Effector CD4-positive, alpha-beta T cell (primary cell): ENCODE data around the gene IPCEF1.
"Not testable (repeated sequence)": the region's sequence is repeated elsewhere in the genome, so short reads cannot be mapped to it uniquely, and the experiment has no call there.

ENCODE experiments used
- DNase-seq: peaks from one replicate; pipeline ENCODE4 v3.0.0-alpha.2; 2020

The IPCEF1 gene

DNA sequence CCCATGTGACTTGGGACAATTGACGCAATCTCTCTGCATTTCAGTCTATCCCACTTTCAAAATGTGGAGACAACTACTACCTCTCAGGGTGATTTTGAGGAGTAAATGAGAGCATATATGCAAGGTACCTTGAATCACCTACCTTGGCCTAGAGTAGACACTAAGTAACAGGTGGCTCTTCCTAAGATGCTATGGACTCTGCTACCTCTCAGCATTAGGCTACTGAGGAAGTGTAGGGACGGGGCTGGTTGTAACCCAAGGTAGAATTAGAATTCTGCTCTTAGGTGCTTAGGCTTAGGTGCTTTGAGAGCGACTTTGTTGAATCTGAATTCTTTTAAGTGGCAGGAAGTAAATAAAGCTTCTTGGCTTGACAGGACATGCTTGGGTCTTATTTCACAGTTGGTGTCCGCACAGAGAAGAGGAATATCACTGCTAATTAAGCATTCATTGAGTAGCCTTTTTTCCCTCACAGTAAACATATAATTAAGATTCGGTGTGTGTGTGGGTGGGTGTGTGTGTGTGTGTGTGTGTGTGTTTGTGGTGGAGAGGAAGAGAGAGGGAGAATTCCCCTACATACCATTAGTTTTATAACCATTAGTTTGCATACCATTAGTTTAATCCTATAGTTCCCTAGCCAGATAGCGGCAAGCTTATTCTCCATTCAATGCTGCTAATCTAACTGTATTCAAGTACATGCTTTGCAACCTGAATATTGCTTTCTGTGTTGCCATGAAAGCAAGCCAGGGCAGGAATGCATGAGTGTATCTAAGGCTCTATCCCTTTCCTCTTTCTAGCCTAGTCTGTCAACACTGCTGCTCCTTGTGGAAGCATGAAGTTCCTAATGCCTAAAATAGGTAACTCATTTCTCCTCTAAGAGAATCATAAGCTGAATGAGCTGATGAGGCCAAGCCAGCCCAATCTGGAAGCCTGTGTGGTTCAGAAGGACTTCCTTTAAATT, 112.5 kb downstream of the IPCEF1 start:
- no peak for DNase-seq

GRCh38 chr6:154242617-154243357, 113.8 kb downstream of the IPCEF1 start:
- no peak for DNase-seq

DNA sequence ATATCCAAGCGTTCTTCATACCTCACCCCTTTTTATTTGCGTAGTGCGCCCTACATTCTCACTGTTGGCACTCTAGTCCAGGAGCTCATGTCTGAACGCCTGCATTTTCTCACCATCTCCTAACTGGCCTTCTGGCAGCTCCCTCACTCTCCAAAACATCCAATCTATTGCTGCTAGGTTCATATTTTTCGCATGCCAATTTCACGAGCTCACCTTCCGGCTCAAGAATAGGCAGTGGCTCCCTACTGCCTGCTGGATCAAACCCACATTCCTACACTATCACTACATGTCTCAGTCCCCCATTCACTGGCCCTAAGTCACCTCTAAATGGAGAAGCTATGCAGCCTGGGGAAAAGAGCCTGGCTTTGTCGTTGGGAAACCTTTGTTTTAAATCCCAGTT, 115.0 kb downstream of the IPCEF1 start:
- no peak for DNase-seq

GRCh38 chr6:154241061-154241460, 115.5 kb downstream of the IPCEF1 start:
- not testable (repeated sequence) for DNase-seq

GRCh38 chr6:154239392-154239791, 117.2 kb downstream of the IPCEF1 start:
- DNase-seq = no peak

GRCh38 chr6:154238831-154239230, 117.8 kb downstream of the IPCEF1 start:
- DNase-seq = no peak

GRCh38 chr6:154236646-154237301, 119.8 kb downstream of the IPCEF1 start:
- no peak for DNase-seq

GRCh38 chr6:154234019-154234772, 122.4 kb downstream of the IPCEF1 start:
- DNase-seq = no peak

- no peak for DNase-seq
Measured at GRCh38 chr6:154233383-154233782, 123.2 kb downstream of the IPCEF1 start.

DNA sequence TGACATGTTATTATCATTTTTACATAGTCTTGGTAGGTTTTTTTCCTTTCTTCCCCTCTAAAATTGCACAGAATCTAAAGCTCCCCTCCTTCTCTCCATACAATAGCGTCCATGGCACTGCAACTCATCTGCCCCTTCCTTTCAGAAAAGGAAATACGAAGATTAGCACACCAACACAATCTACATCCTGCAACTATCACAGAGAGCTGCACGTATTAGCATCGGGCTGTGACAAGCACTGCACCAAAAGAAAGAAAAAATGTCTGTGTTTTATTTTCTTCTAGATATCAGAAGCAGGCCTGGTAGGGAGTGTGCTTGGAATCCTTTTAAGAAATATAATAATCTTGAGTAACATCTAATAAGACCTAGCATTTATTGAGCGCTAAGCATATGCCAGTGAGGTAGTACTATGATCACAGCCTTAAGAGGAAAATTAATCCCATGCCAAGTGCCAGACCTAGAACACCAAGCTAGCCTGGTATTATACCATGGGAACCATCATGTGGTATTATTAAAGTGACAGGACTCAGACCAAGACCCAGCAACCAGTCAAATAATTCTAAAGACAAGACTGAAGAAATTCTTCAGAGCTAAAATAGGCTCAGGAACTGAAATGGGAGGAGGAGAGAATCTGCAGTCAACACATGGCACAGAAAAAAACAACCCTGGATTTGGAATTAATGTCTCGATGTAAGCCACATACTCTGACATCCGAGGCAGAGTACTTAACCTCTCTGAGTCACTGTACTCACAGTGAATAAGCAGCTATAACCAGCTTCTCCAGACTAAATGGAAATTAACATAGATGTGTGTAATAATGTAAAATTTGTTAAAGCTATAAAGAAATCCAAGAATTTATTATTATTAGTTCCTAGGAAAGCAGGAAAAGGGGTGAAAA, 124.3 kb downstream of the IPCEF1 start:
- DNase-seq = no peak

GRCh38 chr6:154230910-154231595, 125.5 kb downstream of the IPCEF1 start:
- DNase-seq = no peak

- no peak for DNase-seq
Measured at GRCh38 chr6:154230393-154230792, 126.2 kb downstream of the IPCEF1 start.

- DNase-seq = no peak
Measured at GRCh38 chr6:154229786-154230185, 126.8 kb downstream of the IPCEF1 start.

DNA sequence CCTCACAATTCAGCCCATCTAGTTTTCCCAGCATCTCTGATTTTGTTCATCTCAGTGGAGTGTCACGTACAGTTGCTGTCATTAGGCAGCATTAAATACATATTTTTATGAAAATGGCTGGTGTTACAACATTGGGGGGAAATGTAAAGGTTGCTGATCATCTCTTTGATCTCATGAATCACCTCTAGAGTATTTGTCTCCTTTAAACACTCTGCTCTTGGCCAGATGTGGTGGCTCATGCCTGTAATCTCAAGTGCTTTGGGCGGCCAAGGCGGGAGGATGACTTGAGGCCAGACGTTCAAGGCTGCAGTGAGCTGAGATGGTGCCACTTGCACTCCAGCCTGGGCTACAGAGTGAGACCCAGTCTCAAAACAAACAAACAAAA, 128.1 kb downstream of the IPCEF1 start:
- no peak for DNase-seq

GRCh38 chr6:154227862-154228520, 128.6 kb downstream of the IPCEF1 start:
- no peak for DNase-seq

- no peak for DNase-seq
Measured at GRCh38 chr6:154226461-154226860, 130.1 kb downstream of the IPCEF1 start.

GRCh38 chr6:154223296-154223695, 133.3 kb downstream of the IPCEF1 start:
- DNase-seq = no peak

GRCh38 chr6:154222716-154223115, 133.9 kb downstream of the IPCEF1 start:
- DNase-seq = no peak

DNA sequence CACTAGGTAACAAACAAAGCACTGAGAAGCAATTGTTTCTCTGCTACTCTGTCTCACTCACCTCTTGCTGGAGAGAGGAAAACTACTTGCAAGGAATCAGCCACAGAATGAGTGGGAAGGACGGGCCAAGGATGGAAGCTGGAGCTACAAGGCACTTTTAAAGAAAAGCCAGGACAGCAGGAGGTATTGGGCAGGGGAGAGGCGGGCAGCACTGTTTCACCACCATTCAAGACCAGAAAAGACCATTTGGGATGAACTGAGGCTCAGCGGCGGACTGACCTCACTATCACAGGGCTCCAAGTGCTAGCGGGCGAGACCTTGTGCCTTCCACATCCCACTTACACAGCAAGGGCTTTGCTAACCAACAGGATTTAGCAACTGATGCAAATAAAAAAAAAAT, 137.4 kb downstream of the IPCEF1 start:
- no peak for DNase-seq

DNA sequence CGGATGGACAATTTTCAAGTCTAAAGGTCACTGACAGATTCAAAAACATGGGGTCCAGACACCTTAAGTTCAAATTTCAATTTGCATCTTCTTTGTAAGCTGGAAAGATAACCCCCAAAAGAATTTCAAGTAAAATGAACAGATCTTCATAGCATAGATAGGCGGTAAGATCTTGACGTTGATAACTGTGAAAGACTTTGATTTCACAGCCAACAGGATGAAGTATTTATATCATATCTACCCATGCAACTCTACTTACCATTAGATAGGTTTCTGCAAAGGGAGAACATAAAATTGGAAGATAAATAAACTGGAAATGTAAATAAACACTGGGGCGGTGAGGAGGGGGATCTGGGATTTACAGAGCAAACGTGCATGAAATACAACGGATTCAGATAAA, 137.8 kb downstream of the IPCEF1 start:
- no peak for DNase-seq
